ENCODE results near the gene TRA2B.
"Not testable (repeated sequence)": the region's sequence is repeated elsewhere in the genome, so short reads cannot be mapped to it uniquely, and the experiment has no call there.

TRA2B gene

GRCh38 chr3:185926445-185926844 lies 11.4 kb downstream of the TRA2B start:
- no peak for DNase-seq

GRCh38 chr3:185925353-185925752 lies 12.5 kb downstream of the TRA2B start:
- DNase-seq, result no peak

GRCh38 chr3:185924375-185924774 lies 13.4 kb downstream of the TRA2B start:
- no peak for DNase-seq

- no peak for DNase-seq
These were observed 17.6 kb downstream of the TRA2B start for GRCh38 chr3:185920184-185920583.

- DNase-seq, result no peak
These were observed 21.6 kb downstream of the TRA2B start for GRCh38 chr3:185916042-185916833.

GRCh38 chr3:185915642-185916041 lies 22.2 kb downstream of the TRA2B start:
- no peak for DNase-seq

- DNase-seq, result no peak
These were observed 22.7 kb downstream of the TRA2B start for GRCh38 chr3:185914911-185915629.

GRCh38 chr3:185912929-185913901 lies 24.6 kb downstream of the TRA2B start:
- DNase-seq, result no peak

- DNase-seq, result no peak
These were observed 25.3 kb downstream of the TRA2B start for GRCh38 chr3:185912512-185912911.

- not testable (repeated sequence) for DNase-seq
These were observed 26.8 kb downstream of the TRA2B start for GRCh38 chr3:185911076-185911448.

- DNase-seq, result not testable (repeated sequence)
These were observed 27.3 kb downstream of the TRA2B start for GRCh38 chr3:185910322-185911075.

- DNase-seq, result not testable (repeated sequence)
These were observed 27.9 kb downstream of the TRA2B start for GRCh38 chr3:185909913-185910312.

- DNase-seq, result no peak
These were observed 37.6 kb downstream of the TRA2B start for GRCh38 chr3:185900228-185900627.

- no peak for DNase-seq
These were observed 41.2 kb downstream of the TRA2B start for GRCh38 chr3:185896636-185897035.

GRCh38 chr3:185887066-185887465 lies 50.7 kb downstream of the TRA2B start:
- no peak for DNase-seq

GRCh38 chr3:185884641-185885040 lies 53.2 kb downstream of the TRA2B start:
- DNase-seq, result no peak

GRCh38 chr3:185881926-185882325 lies 55.9 kb downstream of the TRA2B start:
- no peak for DNase-seq

- DNase-seq, result no peak
These were observed 57.2 kb downstream of the TRA2B start for GRCh38 chr3:185880600-185880999.

- no peak for DNase-seq
These were observed 58.9 kb downstream of the TRA2B start for GRCh38 chr3:185878920-185879319.

GRCh38 chr3:185874119-185874518 lies 63.7 kb downstream of the TRA2B start:
- DNase-seq, result no peak

- no peak for DNase-seq
These were observed 70.2 kb downstream of the TRA2B start for GRCh38 chr3:185867650-185868049.

- DNase-seq, result no peak
These were observed 70.8 kb downstream of the TRA2B start for GRCh38 chr3:185866995-185867394.
